HepG2 (cell line): ENCODE data around the gene LPXN. TPM values are rescaled to one million over a fixed set of nuclear protein-coding genes. Genes with fewer than 3 reads are reported as not detected.
A peak's percentile ranks its signal among the peaks of the same experiment; 100 is the strongest.

Experiments
- JUN ChIP-seq: sonication (generic); formaldehyde crosslinking; IDR thresholded peaks from 2 replicates; pipeline ENCODE4 v1.4.0; 2020; ENCODE audit warnings: mild to moderate bottlenecking, missing genetic modification reagents
- KLF15 ChIP-seq: sonication (generic); formaldehyde crosslinking; IDR thresholded peaks from 2 replicates; pipeline ENCODE4 v1.8.1; 2023; ENCODE audit warnings: borderline replicate concordance, mild to moderate bottlenecking, inconsistent platforms, missing genetic modification reagents, mixed read lengths
- NR2F6 ChIP-seq, 2 experiments: IDR thresholded peaks; 2 replicates each; pipeline ENCODE4 v1.6.1; 2016; ENCODE audit warnings: antibody characterized with exemption in 1 of 2, mild to moderate bottlenecking in 1 of 2
- SMAD9 ChIP-seq: sonication (generic); formaldehyde crosslinking; IDR thresholded peaks from 2 replicates; pipeline ENCODE4 v1.5.1; 2020; ENCODE audit warnings: mild to moderate bottlenecking, missing genetic modification reagents
- SUZ12 ChIP-seq: fragments of 150-350 bp; IDR thresholded peaks from 2 replicates; pipeline ENCODE4 v1.6.1; 2014; ENCODE audit warnings: low read depth, low read length
- ZBTB38 ChIP-seq: sonication (generic); formaldehyde crosslinking; IDR thresholded peaks from 2 replicates; pipeline ENCODE4 v1.5.1; 2020; ENCODE audit warnings: mild to moderate bottlenecking, missing genetic modification reagents
- ZNF224 ChIP-seq: sonication (generic); formaldehyde crosslinking; IDR thresholded peaks from 2 replicates; pipeline ENCODE4 v1.5.0; 2020; ENCODE audit warnings: mild to moderate bottlenecking, missing genetic modification reagents
- ZNF567 ChIP-seq: sonication (generic); formaldehyde crosslinking; IDR thresholded peaks from 2 replicates; pipeline ENCODE4 v1.8.1; 2023; ENCODE audit warnings: mild to moderate bottlenecking, missing genetic modification reagents, borderline replicate concordance
- polyA plus RNA-seq, 8 experiments: library from polyadenylated mRNA; depleted of rRNA in 3 of 8; stranded (reverse) in 7 of 8; unstranded in 1 of 8; fragments of >200 nt; fragmentation: Illumina TruSeq in 4 of 8; extraction: Trizol in 4 of 8; gene quantifications; 2 replicates each; pipeline versions ENCODE4 v1.2.1 to v1.2.3, GENCODE V29; 2011 to 2016; ENCODE audit warnings: low read depth in 4 of 8, missing spikeins in 1 of 8, mixed read lengths in 1 of 8; ENCODE audit not compliant: insufficient read depth in 1 of 8
- total RNA-seq, 5 experiments: library from RNA; depleted of rRNA; stranded (reverse); fragments of >200 nt; fragmentation: Illumina TruSeq; extraction: Trizol; gene quantifications; 2 replicates each; pipeline ENCODE4 v1.2.3, GENCODE V29; 2016; ENCODE audit warnings: low read depth in 1 of 5
- TF ChIP-seq, protein P1 (sequence below): IDR thresholded peaks from 2 replicates; pipeline ENCODE4 v1.6.1; 2016; ENCODE audit warnings: low read depth, control low read depth
- TF ChIP-seq, protein P2 (sequence below): sonication (generic); formaldehyde crosslinking; IDR thresholded peaks from 2 replicates; pipeline ENCODE4 v1.4.0; 2020; ENCODE audit warnings: missing genetic modification reagents
- TF ChIP-seq, protein P3 (sequence below): sonication (generic); formaldehyde crosslinking; IDR thresholded peaks from one replicate; pipeline ENCODE4 v1.5.1; 2020; ENCODE audit warnings: mild to moderate bottlenecking, missing genetic modification reagents; ENCODE audit errors: not compliant biosample characterization
- TF ChIP-seq, protein P4 (sequence below): IDR thresholded peaks from 2 replicates; pipeline ENCODE4 v1.6.1; 2018; ENCODE audit warnings: missing genetic modification reagents

The LPXN gene
- total and polyA plus RNA-seq, 2 of the 13 experiments (the other 11 are each of a cell fraction or from before 2014, with no cell fraction given) = 1.7 to 3.5 TPM

DNA sequence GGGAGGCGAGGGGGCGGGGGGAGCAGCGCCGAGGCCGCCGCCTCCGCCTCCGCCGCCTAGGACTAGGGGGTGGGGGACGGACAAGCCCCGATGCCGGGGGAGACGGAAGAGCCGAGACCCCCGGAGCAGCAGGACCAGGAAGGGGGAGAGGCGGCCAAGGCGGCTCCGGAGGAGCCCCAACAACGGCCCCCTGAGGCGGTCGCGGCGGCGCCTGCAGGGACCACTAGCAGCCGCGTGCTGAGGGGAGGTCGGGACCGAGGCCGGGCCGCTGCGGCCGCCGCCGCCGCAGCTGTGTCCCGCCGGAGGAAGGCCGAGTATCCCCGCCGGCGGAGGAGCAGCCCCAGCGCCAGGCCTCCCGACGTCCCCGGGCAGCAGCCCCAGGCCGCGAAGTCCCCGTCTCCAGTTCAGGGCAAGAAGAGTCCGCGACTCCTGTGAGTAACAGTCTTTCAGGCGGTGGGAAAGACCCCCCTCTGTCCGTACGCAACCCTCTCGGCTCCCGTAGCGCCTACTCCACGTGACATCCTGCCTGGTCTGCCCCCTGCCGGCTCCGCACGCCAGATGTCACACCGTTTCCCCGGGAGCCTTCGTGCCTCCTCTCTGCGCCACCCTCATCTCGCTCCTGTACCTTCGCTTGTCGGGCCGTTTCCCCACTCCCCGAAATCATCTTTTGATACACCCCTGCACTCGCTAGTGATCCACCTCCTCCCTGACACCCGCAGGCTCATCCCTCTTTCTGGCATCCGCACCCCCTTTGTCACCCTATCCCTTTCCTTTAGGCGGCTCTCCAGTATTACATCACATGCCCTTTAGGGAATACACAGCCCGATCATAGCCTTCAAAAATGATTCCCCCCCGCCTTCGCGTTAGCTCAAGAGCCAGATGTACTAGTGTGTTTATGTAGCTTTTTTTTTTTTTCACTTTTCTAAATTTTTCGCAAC is 3.8 kb upstream of the LPXN start (continued):
- TF ChIP-seq SUZ12 = no peak
- peak; percentile 56; the same call in 1 of the 2 replicates for TF ChIP-seq ZBTB38 (CRISPR knock-in tag)
- TF ChIP-seq, protein P1, sequence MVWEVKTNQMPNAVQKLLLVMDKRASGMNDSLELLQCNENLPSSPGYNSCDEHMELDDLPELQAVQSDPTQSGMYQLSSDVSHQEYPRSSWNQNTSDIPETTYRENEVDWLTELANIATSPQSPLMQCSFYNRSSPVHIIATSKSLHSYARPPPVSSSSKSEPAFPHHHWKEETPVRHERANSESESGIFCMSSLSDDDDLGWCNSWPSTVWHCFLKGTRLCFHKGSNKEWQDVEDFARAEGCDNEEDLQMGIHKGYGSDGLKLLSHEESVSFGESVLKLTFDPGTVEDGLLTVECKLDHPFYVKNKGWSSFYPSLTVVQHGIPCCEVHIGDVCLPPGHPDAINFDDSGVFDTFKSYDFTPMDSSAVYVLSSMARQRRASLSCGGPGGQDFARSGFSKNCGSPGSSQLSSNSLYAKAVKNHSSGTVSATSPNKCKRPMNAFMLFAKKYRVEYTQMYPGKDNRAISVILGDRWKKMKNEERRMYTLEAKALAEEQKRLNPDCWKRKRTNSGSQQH (CRISPR knock-in tag) = peak; percentile 74; the same call in 1 of the 2 replicates
- no peak for TF ChIP-seq ZNF224 (CRISPR knock-in tag)
- TF ChIP-seq, protein P2, sequence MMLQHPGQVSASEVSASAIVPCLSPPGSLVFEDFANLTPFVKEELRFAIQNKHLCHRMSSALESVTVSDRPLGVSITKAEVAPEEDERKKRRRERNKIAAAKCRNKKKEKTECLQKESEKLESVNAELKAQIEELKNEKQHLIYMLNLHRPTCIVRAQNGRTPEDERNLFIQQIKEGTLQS (CRISPR knock-in tag) = no peak
- 0 out of 2 replicates have a peak, but pooled peaks have one; percentile 44 for TF ChIP-seq SMAD9 (CRISPR knock-in tag)
- TF ChIP-seq, protein P3, sequence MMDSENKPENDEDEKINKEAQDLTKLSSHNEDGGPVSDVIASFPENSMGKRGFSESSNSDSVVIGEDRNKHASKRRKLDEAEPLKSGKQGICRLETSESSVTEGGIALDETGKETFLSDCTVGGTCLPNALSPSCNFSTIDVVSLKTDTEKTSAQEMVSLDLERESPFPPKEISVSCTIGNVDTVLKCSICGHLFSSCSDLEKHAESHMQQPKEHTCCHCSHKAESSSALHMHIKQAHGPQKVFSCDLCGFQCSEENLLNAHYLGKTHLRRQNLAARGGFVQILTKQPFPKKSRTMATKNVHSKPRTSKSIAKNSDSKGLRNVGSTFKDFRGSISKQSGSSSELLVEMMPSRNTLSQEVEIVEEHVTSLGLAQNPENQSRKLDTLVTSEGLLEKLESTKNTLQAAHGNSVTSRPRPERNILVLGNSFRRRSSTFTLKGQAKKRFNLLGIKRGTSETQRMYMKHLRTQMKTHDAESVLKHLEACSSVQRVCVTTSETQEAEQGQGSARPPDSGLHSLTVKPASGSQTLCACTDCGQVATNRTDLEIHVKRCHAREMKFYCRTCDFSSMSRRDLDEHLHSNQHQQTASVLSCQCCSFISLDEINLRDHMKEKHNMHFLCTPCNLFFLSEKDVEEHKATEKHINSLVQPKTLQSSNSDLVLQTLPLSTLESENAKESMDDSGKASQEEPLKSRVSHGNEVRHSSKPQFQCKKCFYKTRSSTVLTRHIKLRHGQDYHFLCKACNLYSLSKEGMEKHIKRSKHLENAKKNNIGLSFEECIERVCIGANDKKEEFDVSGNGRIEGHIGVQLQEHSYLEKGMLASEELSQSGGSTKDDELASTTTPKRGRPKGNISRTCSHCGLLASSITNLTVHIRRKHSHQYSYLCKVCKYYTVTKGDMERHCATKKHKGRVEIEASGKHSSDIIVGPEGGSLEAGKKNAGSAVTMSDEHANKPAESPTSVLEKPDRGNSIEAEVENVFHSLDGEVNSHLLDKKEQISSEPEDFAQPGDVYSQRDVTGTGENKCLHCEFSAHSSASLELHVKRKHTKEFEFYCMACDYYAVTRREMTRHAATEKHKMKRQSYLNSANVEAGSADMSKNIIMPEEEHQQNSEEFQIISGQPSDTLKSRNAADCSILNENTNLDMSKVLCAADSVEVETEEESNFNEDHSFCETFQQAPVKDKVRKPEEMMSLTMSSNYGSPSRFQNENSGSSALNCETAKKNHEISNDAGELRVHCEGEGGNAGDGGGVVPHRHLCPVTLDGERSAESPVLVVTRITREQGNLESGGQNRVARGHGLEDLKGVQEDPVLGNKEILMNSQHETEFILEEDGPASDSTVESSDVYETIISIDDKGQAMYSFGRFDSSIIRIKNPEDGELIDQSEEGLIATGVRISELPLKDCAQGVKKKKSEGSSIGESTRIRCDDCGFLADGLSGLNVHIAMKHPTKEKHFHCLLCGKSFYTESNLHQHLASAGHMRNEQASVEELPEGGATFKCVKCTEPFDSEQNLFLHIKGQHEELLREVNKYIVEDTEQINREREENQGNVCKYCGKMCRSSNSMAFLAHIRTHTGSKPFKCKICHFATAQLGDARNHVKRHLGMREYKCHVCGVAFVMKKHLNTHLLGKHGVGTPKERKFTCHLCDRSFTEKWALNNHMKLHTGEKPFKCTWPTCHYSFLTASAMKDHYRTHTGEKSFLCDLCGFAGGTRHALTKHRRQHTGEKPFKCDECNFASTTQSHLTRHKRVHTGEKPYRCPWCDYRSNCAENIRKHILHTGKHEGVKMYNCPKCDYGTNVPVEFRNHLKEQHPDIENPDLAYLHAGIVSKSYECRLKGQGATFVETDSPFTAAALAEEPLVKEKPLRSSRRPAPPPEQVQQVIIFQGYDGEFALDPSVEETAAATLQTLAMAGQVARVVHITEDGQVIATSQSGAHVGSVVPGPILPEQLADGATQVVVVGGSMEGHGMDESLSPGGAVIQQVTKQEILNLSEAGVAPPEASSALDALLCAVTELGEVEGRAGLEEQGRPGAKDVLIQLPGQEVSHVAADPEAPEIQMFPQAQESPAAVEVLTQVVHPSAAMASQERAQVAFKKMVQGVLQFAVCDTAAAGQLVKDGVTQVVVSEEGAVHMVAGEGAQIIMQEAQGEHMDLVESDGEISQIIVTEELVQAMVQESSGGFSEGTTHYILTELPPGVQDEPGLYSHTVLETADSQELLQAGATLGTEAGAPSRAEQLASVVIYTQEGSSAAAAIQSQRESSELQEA (CRISPR knock-in tag) = peak; percentile 70
- peak; percentile 73; the same call in 1 of the 2 replicates for TF ChIP-seq ZNF567
- TF ChIP-seq KLF15 (CRISPR knock-in tag) = no peak
- TF ChIP-seq, protein P4, sequence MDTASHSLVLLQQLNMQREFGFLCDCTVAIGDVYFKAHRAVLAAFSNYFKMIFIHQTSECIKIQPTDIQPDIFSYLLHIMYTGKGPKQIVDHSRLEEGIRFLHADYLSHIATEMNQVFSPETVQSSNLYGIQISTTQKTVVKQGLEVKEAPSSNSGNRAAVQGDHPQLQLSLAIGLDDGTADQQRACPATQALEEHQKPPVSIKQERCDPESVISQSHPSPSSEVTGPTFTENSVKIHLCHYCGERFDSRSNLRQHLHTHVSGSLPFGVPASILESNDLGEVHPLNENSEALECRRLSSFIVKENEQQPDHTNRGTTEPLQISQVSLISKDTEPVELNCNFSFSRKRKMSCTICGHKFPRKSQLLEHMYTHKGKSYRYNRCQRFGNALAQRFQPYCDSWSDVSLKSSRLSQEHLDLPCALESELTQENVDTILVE (CRISPR knock-in tag) = peak; percentile 62; the same call in 1 of the 2 replicates
- no peak for TF ChIP-seq JUN (CRISPR knock-in tag)
- no peak for TF ChIP-seq NR2F6 (IDR thresholded peaks at IDR 0.05)
- peak; percentile 34; the same call in 1 of the 2 replicates for TF ChIP-seq NR2F6 (CRISPR knock-in tag; IDR thresholded peaks at IDR 0.05)
